ENCODE measurements around the gene TICRR. TPM values are rescaled to one million over a fixed set of nuclear protein-coding genes. Genes with fewer than 3 reads are reported as not detected.

TICRR gene
- total RNA-seq, 1 experiment from 2014 or later: 24.1 TPM

DNA sequence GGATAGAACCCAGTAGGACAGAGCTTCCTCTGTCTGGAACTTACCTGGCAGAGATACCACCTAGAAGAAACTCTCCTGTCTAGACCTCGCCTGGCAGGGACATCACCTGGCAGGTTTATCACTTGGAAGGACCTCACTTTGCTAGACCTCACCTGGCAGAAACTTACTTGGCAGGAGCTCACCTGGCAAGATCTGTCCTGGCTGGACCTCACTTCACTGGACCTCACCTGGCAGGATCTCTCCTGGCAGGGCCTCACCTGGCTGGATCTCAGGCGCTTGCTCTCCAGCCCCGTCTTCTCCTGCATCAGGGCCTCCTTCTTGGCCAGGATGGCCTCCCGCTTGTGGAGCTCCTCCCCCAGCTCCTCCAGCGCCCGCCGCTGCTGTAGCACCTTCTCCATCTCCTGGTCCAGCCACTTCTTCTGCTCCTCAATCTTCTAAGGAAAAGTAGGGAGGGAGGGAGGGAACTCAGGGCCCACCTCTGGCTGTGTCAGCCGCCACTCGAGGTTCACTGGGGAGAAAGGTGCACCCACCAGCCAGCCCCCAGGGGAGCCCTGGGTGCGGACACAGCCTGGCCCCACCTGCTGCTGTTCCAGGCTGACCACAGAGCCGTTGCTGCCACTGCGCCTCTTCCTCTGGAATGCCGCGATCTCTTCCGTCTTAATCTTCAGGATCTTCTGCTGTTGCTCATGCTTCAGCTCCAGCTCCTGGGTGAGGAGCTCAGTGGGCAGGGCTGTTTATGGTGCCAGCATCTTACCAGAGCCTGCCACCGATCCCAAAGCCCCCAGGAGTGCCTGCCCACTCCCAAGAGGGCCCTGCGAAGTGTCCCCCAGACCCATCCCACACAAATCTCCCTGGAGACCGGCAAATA, 57.5 kb downstream of the TICRR start:
- BruUV-seq (replicated peaks): no TSS peak
- Mint-ChIP-seq H3K9me3 (ENCODE audit: unreplicated experiment) (peaks cover 9% of the 10 kb centered on the region), H3K27me3 (ENCODE audit: insufficient read depth, unreplicated experiment) (no peaks in the 10 kb centered on the region), H3K4me1 (ENCODE audit: low read depth, unreplicated experiment) (no peaks in the 10 kb centered on the region), H3K4me3 (ENCODE audit: unreplicated experiment) (no peak overlapping the region), H3K36me3 (ENCODE audit: insufficient read depth, unreplicated experiment) (peaks cover 67% of the 10 kb centered on the region), H3K27ac (ENCODE audit: unreplicated experiment) (no peak overlapping the region)
- no peak for DNase-seq
- TF ChIP-seq, protein P1, sequence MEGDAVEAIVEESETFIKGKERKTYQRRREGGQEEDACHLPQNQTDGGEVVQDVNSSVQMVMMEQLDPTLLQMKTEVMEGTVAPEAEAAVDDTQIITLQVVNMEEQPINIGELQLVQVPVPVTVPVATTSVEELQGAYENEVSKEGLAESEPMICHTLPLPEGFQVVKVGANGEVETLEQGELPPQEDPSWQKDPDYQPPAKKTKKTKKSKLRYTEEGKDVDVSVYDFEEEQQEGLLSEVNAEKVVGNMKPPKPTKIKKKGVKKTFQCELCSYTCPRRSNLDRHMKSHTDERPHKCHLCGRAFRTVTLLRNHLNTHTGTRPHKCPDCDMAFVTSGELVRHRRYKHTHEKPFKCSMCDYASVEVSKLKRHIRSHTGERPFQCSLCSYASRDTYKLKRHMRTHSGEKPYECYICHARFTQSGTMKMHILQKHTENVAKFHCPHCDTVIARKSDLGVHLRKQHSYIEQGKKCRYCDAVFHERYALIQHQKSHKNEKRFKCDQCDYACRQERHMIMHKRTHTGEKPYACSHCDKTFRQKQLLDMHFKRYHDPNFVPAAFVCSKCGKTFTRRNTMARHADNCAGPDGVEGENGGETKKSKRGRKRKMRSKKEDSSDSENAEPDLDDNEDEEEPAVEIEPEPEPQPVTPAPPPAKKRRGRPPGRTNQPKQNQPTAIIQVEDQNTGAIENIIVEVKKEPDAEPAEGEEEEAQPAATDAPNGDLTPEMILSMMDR (IDR thresholded peaks at IDR 0.05; ENCODE audit: insufficient read depth in 1 of 2, low read depth in 1 of 2, low read length in 1 of 2, severe bottlenecking in 1 of 2, unreplicated experiment in 1 of 2): no peak
- intact Hi-C loops (cut with micrococcal nuclease; ENCODE audit: unreplicated experiment): no loop called here
- ChIA-PET CTCF (interaction anchor here (0.6 kb wide), 1 partner anchor 8 kb away, joined by 3 read pairs; no protein-coding TSS in a partner anchor), POLR2A (no interaction called here)
- Histone ChIP-seq H3K9me3 (0 out of 2 replicates have a peak, but pooled peaks cover 3% of the 10 kb centered on the region), H3K4me1 (no peaks in the 10 kb centered on the region), H3K27me3 (replicated peaks; ENCODE audit: control insufficient read depth, insufficient read depth, low read length) (no peaks in the 10 kb centered on the region), H3K36me3 (ENCODE audit: control insufficient read depth, insufficient read depth, low read length) (no peaks in the 10 kb centered on the region; the same call in 1 of the 2 replicates), H3K4me3 (ENCODE audit: low read depth, low read length) (no peak overlapping the region)

DNA sequence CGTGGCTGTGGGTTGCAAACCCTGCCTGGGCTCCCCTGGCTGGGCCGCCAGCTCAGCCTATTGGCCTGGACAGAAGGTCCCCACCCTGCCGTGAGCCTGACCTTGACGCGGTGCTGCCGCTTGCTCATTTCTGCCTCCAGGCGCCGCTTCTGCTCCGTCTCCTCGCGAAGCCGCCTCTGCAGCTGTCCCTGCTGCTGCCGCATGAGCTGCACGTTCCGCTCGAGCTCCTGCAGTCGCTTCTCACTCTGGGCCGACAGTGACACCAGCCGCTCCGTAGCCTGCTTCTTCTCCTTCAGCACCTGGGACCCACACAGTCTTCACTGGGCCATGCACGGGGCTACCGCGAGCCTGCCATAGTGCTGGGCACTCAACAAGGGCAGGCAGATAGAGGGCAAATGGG, 58.3 kb downstream of the TICRR start:
- Histone ChIP-seq H3K27me3 (replicated peaks; ENCODE audit: control insufficient read depth, insufficient read depth, low read length) (no peaks in the 10 kb centered on the region), H3K4me3 (ENCODE audit: low read depth, low read length) (no peak overlapping the region), H3K36me3 (ENCODE audit: control insufficient read depth, insufficient read depth, low read length) (no peaks in the 10 kb centered on the region; the same call in 1 of the 2 replicates), H3K9me3 (0 out of 2 replicates have a peak, but pooled peaks cover 3% of the 10 kb centered on the region), H3K4me1 (no peaks in the 10 kb centered on the region)
- ChIA-PET POLR2A (no interaction called here), CTCF (no interaction called here)
- peaks cover 59% of the 10 kb centered on the region for H3K36me3 Mint-ChIP-seq (ENCODE audit: insufficient read depth, unreplicated experiment)
- peak overlapping the region; percentile 15 for H3K27ac Mint-ChIP-seq (ENCODE audit: unreplicated experiment)
- H3K4me1 Mint-ChIP-seq (ENCODE audit: low read depth, unreplicated experiment): no peaks in the 10 kb centered on the region
- TF ChIP-seq, protein P1 (IDR thresholded peaks at IDR 0.05; ENCODE audit: insufficient read depth in 1 of 2, low read depth in 1 of 2, low read length in 1 of 2, severe bottlenecking in 1 of 2, unreplicated experiment in 1 of 2): no peak
- peaks cover 9% of the 10 kb centered on the region for H3K9me3 Mint-ChIP-seq (ENCODE audit: unreplicated experiment)
- H3K27me3 Mint-ChIP-seq (ENCODE audit: insufficient read depth, unreplicated experiment): no peaks in the 10 kb centered on the region
- intact Hi-C loops (cut with micrococcal nuclease; ENCODE audit: unreplicated experiment): no loop called here
- no peak for DNase-seq
- no TSS peak for BruUV-seq (replicated peaks)
- H3K4me3 Mint-ChIP-seq (ENCODE audit: unreplicated experiment): no peak overlapping the region

DNA sequence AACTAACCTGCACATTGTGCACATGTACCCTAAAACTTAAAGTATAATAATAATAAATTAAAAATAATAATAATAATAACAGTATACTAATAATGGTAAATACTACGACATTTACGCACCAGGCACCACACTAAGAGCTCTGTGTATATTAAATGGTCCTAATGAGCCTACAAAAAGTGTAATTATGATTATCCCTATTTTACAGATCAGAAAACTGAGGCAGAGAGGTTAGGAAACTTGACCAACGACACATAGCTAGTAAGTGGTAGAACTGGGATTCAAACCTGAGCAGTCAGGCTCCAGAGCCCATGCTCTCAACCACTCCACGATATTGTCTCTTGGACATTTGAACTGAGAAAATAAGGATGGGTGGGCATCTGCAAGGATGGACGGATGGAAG, 65.0 kb downstream of the TICRR start:
- Histone ChIP-seq H3K27me3 (replicated peaks; ENCODE audit: control insufficient read depth, insufficient read depth, low read length) (no peaks in the 10 kb centered on the region), H3K4me1 (no peaks in the 10 kb centered on the region), H3K4me3 (ENCODE audit: low read depth, low read length) (no peak overlapping the region), H3K36me3 (ENCODE audit: control insufficient read depth, insufficient read depth, low read length) (no peaks in the 10 kb centered on the region), H3K9me3 (no peaks in the 10 kb centered on the region)
- Mint-ChIP-seq H3K4me3 (ENCODE audit: unreplicated experiment) (no peak overlapping the region), H3K36me3 (ENCODE audit: insufficient read depth, unreplicated experiment) (no peaks in the 10 kb centered on the region), H3K27me3 (ENCODE audit: insufficient read depth, unreplicated experiment) (no peaks in the 10 kb centered on the region), H3K4me1 (ENCODE audit: low read depth, unreplicated experiment) (no peaks in the 10 kb centered on the region), H3K27ac (ENCODE audit: unreplicated experiment) (no peak overlapping the region), H3K9me3 (ENCODE audit: unreplicated experiment) (peaks cover 5% of the 10 kb centered on the region)
- ChIA-PET POLR2A (no interaction called here), CTCF (no interaction called here)
- intact Hi-C loops (cut with micrococcal nuclease; ENCODE audit: unreplicated experiment): no loop called here
- no TSS peak for BruUV-seq (replicated peaks)
- DNase-seq: no peak
- TF ChIP-seq, protein P1 (IDR thresholded peaks at IDR 0.05; ENCODE audit: insufficient read depth in 1 of 2, low read depth in 1 of 2, low read length in 1 of 2, severe bottlenecking in 1 of 2, unreplicated experiment in 1 of 2): no peak

Data from Caco-2 (cell line).